PFSK-1 (cell line): ENCODE measurements around the gene SV2A.

Experiments used
- FOXP2 ChIP-seq: optimal IDR thresholded peaks from 2 replicates; pipeline ENCODE3; 2011; ENCODE audit warnings: borderline replicate concordance, control low read depth, inconsistent platforms; ENCODE audit not compliant: insufficient read depth; ENCODE audit errors: extremely low read length, extremely low read depth
- POLR2AphosphoS5 ChIP-seq: IDR thresholded peaks from 2 replicates; pipeline ENCODE4 v1.6.1; 2012; ENCODE audit warnings: low read depth, mild to moderate bottlenecking, control low read depth, low read length, moderate library complexity
- REST ChIP-seq, 2 experiments: IDR thresholded peaks; 2 replicates each; pipeline versions ENCODE4 v1.6.1 to v1.8.0; 2011 to 2012; ENCODE audit warnings: low read depth in 2 of 2, low read length in 2 of 2, control low read depth in 1 of 2, inconsistent platforms in 1 of 2, mild to moderate bottlenecking in 1 of 2, moderate library complexity in 1 of 2; ENCODE audit not compliant: insufficient read depth in 1 of 2
- SIN3A ChIP-seq: IDR thresholded peaks from 2 replicates; pipeline ENCODE4 v1.6.1; 2012; ENCODE audit warnings: mild to moderate bottlenecking, low read length, moderate library complexity, borderline replicate concordance; ENCODE audit not compliant: insufficient read depth
- TAF1 ChIP-seq: IDR thresholded peaks from 2 replicates; pipeline ENCODE4 v1.6.1; 2012; ENCODE audit warnings: low read length, control low read depth, borderline replicate concordance; ENCODE audit not compliant: insufficient read depth

- TF ChIP-seq TAF1 (no peak), POLR2AphosphoS5 (no peak), SIN3A (no peak), REST (IDR thresholded peaks at IDR 0.05; ENCODE audit: insufficient read depth in 1 of 2, low read depth in 2 of 2, low read length in 2 of 2) (no peak), FOXP2 (no peak)
Observed at GRCh38 chr1:149933208-149933607, 15.6 kb upstream of the SV2A start.
